Thyroid gland (tissue), 4 donors: Measurements from ENCODE around the gene DIS3L2.

Source experiments
- CTCF ChIP-seq, 6 experiments: fragments of 200-600 bp in 3 of 6; fragments of 450-650 bp in 3 of 6; sonication (generic) in 3 of 6; IDR thresholded peaks; one replicate each; pipeline ENCODE4 v1.5.1; 2016 to 2019; ENCODE audit warnings: antibody characterized with exemption in 6 of 6, mild to moderate bottlenecking in 2 of 6, inconsistent platforms in 1 of 6, moderate library complexity in 1 of 6
- POLR2A ChIP-seq, 2 donors: fragments of 450-650 bp; IDR thresholded peaks; one replicate each; pipeline ENCODE4 v1.6.1; 2017; ENCODE audit warnings: antibody characterized with exemption in 2 of 2, mild to moderate bottlenecking in 2 of 2, moderate library complexity in 1 of 2

GRCh38 chr2:231991664-231992063 lies 30.2 kb downstream of the DIS3L2 start:
- no peak for TF ChIP-seq CTCF (IDR thresholded peaks at IDR 0.05)
- TF ChIP-seq POLR2A (IDR thresholded peaks at IDR 0.05) = no peak
